NCI-H460 (cell line): Measurements from ENCODE around the gene DISP2. TPM values are rescaled to one million over a fixed set of nuclear protein-coding genes. Genes with fewer than 3 reads are reported as not detected.
A peak's percentile ranks its signal among the peaks of the same experiment; 100 is the strongest.

Experiments
- DNase-seq: peaks from one replicate; pipeline ENCODE4 v3.0.0-alpha.2; 2016; ENCODE audit warnings: low read depth; ENCODE audit errors: extremely low read depth
- total RNA-seq: library from RNA; depleted of rRNA; stranded (reverse); fragments of >200 nt; shearing (Covaris generic); gene quantifications from 2 replicates; pipeline ENCODE4 v1.2.3, GENCODE V29; 2014

The DISP2 gene
- total RNA-seq, 1 experiment from 2014 or later = 1.0 TPM

- DNase-seq = no peak
These were observed 24.0 kb downstream of the DISP2 start for GRCh38 chr15:40381818-40382529.

- peak; percentile 90 for DNase-seq
These were observed 24.8 kb downstream of the DISP2 start, which contains the start of gene KNSTRN for GRCh38 chr15:40382580-40383456. TSS of gene KNSTRN (plus strand) at chr15:40382721. CDS start at chr15:40382836, 115 bp downstream.

DNA sequence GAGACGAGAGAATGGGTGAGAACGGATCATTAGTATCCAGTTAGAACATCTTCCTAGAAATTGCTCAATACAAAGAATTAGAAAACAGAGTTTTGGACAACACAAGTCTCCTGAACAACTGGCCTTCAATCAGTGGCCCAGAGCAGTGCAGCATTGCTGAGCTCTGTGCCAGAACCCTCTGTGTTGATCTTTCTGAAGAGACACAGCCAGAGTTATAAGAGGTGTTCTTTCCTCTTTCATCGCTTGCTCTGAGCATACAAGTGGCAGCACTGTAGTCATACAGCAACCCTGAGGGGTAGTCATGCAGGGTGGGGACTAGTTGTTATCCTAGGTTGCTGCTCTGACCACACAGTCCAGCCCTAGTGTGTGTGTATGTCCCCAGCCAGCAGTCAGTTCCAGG lies 28.5 kb downstream of the DISP2 start:
- DNase-seq = no peak

DNA sequence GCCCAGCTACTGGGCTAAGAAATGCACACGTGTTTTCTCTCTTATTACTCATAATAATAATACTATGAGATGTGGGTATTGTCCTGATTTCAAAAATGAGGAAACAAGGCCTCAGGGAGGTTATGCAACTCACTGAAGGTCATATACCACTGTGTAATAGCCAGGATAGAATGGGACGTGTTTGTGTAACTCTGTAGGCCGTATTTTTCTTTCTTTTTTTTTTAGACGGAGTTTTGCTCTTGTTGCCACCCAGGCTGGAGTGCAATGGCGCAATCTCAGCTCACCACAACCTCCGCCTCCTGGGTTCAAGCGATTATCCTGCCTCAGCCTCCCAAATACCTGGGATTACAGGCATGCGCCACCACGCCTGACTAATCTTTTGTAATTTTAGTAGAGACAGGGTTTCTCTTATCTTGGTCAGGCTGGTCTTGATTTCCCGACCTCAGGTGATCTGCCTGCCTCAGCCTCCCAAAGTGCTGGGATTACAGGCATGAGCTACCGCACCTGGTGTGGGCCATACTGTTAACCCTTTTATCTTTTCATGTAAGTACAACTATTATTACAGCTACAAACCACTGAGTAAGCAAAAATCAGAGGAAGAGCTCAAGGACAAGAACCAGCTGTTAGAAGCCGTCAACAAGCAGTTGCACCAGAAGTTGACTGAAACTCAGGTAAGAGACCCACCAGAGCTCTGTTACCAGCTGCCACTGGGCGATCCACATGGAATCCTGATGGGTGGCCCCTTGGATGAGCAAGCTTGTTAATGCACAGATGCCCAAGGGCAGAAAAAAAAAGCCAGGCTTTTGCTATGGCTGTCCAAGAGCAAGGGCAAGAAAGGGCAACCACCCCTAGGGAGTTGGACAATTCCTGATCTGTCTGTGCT lies 31.2 kb downstream of the DISP2 start:
- DNase-seq = no peak

DNA sequence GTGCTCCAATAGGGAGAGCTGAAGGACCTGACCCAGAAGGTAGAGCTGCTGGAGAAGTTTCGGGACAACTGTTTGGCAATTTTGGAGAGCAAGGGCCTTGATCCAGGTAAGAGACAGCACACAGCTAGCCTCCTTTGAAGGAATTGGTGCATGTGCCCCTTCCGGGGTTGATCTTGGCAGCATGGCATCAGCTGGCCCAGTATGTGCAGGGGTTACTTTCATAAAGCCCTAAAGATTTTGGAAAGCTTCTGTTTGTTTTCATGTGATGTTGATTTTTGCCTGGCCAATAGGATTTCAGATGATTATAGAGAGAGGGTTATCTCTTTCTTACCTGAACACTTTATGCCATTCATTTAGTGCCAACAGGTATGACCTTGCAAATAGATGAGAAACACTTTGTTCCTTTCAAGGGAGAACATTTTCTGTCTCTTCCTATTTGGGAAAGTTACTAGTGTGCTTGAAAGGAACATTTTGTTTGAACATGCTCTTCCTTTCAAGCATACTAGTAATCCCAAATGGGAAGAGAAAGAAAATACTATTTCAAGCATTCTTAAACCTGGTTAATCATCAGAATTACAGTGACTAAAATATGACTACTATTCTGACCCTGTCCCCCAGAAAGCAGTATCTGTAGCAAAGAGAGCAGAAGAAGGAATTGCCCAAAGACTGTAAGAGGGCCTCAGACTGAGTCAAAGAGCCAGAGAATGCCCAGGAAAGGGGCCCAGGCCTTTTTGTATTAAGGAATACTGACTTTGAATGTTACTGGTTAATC lies 32.0 kb downstream of the DISP2 start:
- DNase-seq = no peak

DNA sequence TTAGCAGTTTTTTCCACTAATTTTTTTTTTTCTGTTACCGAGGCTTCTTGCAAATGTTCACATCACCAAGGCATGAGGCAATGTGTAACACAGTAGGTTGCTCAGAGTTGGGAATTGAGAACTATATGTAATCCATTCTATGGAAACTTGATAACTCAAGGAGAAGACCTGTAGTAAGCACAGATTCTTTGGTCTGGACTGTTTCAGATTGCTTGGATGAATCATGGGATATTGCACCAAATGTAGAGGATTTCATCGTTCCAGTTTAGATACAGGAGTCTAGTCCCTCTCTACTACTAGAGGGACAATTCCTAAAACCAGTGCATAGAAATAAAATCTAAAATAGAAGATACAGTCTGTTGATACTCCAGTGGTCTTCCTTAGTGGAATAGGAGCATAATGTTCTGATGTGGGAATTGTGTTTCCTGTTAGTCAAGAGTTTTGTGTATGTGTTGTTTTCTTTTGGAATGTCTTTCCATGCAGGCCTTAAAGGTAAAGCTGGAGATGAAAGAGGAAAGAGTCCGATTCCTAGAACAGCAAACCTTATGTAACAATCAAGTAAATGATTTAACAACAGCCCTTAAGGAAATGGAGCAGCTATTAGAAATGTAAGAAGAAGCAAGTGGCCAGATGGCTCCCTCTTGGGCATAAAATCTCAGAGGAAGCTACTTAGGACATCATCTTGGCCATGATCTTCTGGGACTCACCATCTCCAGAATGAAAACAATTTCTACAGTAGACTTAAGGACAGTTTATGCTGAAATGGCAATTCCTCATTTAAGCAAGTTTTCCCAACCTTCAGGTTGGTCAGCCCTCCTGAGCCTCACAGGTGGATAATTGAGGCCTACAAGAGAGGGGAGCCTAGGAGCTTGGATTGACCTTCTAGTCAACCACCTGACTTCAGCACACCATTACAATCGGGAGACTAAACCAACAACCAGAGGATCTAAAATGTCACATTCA lies 35.2 kb downstream of the DISP2 start:
- peak; percentile 37 for DNase-seq

- no peak for DNase-seq
These were observed 39.8 kb downstream of the DISP2 start for GRCh38 chr15:40397688-40398412.

GRCh38 chr15:40398413-40398873 lies 40.4 kb downstream of the DISP2 start:
- no peak for DNase-seq

DNA sequence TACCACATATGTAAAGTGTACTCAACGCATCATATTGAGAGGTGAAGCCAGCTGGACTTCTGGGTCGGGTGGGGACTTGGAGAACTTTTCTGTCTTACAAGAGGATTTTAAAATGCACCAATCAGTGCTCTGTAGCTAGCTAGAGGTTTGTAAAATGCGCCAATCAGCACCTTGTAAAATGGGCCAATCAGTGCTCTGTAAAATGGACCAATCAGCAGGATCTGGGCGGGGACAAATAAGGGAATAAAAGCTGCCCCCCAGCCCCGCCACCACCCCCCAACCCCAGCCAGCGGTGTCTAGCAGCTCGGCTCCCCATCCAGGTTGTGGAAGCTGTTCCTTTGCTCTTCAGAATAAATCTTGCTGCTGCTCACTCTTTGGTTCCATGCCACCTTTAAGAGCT lies 41.4 kb downstream of the DISP2 start:
- DNase-seq = no peak

- peak; percentile 89 for DNase-seq
These were observed 47.7 kb downstream of the DISP2 start, which contains the start of gene IVD for GRCh38 chr15:40405501-40406381. TSS of gene IVD (plus strand) at chr15:40405795. CDS start at chr15:40405828, 33 bp downstream.

DNA sequence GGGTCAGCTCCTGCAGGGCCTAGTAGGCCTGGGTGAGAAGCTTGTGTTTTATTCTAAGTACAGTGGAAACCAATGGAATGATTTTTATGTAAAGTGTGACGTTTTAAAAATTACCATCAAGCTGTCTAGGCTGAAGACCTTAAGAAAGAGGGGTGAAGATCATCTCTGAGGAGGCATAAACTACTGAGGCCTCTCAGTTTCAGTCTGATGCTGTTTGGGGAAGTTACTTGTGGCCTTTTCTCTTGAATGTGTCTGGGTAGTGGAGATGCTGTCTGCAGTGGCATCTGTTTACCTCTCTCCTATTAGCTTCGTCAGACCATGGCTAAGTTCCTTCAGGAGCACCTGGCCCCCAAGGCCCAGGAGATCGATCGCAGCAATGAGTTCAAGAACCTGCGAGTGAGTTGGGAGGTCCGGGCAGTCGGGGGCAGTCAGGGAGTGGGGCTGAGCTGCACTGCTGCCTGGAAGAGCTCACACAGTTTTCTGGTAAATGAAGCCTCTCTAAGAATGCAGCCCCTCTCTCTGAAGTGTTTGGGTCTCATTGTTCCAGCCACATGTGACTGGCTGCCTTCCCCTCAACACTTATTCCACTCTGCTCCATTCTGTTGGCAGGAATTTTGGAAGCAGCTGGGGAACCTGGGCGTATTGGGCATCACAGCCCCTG lies 49.4 kb downstream of the DISP2 start:
- no peak for DNase-seq

DNA sequence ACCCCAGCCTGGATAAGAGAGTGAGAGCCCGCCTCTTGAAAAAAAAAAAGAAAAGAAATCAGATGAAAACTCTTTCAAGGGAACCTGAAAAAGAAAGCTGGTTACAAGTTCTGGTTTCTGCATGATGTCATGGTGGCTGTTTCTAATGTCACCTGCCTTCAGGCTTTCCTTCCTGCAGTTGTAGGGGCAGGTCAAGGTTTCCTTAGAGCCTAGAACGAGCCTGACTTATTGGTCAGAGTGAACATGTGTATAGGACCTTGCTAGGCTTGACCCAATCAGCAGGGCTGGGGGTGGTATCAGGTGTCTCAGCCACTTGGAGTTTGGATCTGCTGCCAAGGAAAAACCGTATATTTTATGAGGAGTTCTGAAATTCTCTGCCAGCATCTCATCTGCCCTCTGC lies 51.3 kb downstream of the DISP2 start:
- no peak for DNase-seq

DNA sequence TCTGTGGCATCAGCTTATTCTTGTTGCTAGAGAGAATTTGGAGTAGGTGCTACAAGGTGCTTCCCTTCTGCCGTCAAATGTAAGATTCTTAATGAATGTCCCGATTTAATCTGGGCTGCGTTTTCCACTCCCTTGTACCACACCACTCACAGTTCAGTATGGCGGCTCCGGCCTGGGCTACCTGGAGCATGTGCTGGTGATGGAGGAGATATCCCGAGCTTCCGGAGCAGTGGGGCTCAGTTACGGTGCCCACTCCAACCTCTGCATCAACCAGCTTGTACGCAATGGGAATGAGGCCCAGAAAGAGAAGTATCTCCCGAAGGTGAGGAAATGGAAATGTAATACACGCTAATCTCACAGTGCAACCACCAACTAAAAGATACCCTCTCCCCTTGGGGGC lies 52.5 kb downstream of the DISP2 start:
- DNase-seq = no peak

GRCh38 chr15:40412095-40412759 lies 54.2 kb downstream of the DISP2 start:
- DNase-seq = no peak

DNA sequence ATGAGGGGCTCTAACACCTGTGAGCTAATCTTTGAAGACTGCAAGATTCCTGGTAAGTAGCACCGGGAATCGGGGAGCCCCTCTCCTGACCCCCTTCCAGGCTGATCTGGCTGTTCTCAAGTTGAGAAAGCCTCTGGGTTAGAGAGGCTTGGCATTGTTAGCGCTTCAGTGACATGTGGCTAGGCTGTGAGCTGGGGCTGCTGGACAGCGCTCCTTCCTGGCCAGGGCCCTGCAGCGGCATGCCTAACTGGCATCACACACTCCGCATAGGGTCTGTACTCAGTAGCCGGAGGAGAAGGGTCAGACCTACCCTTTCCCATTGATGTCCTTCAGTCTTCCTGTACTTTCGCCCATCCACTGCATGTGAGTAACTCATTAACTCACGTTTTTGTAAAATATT lies 55.0 kb downstream of the DISP2 start:
- DNase-seq = no peak

GRCh38 chr15:40414816-40415215 lies 56.8 kb downstream of the DISP2 start:
- DNase-seq = no peak
